NCI-H446 treated with DMSO at 0.1 percent for 48 hours (cell line): ENCODE measurements around the gene DUOXA1.
"Not testable (repeated sequence)": the region's sequence is repeated elsewhere in the genome, so short reads cannot be mapped to it uniquely, and the experiment has no call there.

Experiments used
- DNase-seq: peaks from one replicate; lab custom pipeline; 2025; lab: John Stamatoyannopoulos, UW

The DUOXA1 gene

DNA sequence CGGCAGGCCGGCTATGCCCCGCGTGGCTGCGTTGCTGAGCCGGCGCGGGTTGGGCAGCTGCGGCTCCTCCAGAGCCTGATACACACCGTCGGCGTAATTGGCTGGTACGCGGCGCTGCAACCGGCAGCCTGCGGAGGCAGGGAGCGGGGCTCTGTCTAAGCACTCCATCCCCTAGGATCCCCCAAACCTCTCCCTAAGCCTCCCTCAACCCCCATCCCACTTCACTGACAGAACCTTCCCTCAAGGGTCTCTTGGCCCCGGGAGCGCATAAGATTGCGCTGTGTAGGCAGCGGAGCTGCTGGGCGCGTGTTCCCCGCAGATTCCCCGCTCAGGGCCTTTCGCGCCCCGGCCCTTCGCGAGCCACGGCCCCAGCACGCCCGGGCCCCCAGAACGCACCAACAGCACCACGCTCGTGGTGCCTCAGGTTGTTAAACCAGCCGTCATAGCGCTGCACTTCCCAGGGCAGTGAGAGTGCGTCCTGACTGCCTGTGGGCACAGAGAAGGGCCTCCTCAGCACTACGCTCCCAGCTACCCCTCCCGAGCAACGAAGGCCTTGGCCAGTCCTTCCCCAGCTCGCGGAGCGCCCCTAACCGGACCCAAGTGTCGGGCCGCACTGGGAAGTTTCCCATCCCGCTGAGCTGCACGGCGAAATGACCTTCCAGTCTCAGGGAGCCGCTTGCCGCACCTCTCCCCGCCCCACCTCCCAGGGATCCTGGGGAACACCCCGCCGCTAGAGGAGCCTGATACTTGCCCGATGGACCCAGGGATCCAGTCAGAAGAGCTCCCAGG is 16.9 kb downstream of the DUOXA1 start:
- no peak for DNase-seq

DNA sequence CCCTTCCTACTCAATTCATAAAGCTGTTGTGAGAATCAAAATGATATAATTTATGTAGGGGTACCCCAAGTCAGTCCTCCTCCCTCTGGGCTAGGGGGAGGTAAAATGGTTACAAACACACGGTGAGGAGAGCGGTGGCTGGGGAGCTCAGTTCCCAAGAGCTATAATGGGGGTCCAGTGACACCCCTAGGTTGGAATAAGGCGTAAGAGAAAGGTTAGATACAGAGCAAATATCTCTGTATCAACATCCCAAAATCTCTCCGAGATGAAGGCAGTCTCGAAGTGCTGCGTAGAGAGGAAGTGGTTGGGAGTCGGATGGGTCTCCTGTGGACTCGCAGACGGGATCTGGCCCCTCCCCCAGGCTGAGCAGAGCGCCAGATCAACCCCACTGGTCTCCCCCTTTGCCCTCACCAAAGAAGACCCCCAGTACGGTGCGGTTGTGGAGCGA is 17.5 kb downstream of the DUOXA1 start:
- DNase-seq = no peak

DNA sequence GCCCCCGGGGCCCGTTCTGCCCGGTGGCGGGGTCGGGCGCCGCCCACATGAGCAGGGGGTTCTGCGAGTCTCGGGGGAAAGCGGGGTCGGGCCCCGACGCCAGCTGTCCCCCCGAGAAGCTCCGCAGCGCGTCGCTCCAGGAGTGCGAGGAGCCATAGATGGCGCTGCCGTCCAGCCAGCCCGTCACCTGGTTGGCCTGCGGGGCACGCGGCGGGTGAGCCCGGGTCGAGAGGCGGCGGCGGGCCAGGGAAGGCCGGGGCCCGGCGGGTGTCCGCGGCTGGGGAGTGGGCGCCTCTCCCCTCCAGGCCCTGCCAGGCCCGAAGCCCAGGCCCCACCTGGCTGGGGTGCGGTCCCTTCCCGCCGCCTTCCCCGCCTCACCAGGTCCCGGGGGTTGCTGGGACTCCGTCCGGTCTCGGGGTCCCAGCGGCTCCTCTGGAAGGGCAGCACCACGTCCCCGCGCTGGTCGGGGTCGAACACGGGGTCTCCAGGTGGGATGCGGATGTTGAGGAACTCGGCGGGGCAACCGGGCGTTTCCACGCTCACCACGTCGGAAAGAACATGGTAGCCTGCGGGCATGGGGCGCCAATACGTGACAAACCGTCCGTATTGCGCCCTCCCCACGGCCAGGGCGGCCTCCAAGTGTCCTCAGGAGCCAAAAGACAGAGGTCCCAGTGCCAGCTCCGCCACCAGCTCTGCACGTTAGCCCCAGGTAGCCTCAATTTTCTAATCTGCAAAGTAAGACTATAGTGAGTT is 18.1 kb downstream of the DUOXA1 start:
- DNase-seq = no peak

DNA sequence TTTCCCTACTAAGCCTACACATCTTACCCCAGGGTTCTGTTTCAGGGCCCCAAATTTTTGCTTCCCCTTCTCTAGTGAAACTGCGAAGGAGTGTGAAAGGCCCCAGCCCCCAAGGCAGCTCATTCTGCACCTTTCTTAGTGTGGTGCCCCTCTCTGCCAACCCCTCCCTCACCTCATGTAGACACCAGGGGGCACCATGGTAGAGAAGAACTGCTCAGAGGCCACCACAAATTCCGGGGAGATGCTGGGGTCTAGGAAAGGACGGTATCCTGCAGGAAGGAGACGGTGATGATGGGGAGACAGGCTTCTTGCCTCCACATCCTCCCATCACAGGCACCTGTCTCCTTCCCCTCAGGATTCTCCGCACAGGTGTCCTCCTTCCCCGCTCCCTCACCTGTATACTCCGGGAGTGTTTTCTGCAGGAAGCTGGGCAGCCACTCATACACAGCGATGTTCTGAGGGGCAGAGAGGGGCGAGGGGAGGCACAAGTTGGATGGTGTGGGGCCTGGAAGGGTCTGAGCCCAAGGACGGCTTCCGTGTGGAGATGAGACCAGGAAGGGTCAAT is 19.3 kb downstream of the DUOXA1 start:
- DNase-seq = no peak

DNA sequence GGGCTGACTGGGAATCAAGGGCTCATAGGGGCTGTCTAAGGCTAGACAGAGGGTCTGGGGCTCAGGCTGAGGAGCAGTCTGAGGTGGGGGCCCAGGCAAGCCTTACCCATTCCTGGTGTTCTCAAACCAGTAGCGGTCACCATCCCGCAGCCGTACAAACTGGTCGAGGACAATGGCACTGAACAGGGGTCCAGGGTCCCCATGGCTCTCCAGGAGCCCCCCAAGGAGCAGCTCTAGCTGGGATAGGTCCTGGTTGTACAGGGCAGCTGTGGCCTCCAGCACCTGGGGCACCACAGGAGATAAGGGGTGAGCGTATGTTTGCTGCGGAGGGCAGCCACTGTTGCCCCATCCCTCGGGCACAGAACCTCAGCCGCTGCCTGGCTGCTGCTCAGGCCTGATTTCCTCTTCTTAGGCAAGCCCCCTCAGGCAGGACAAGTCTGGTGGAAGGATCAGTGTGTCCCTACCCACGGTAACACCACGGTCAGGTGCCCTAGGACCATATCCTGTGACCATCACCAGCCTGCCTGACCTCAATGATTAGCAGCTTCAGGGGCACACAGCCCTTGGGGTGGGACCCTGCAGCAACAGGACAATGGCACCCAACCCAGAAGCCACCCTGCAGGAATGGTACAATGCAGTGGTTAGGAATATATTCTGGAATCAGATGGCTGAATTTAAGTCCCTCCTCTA is 21.6 kb downstream of the DUOXA1 start:
- DNase-seq = no peak

DNA sequence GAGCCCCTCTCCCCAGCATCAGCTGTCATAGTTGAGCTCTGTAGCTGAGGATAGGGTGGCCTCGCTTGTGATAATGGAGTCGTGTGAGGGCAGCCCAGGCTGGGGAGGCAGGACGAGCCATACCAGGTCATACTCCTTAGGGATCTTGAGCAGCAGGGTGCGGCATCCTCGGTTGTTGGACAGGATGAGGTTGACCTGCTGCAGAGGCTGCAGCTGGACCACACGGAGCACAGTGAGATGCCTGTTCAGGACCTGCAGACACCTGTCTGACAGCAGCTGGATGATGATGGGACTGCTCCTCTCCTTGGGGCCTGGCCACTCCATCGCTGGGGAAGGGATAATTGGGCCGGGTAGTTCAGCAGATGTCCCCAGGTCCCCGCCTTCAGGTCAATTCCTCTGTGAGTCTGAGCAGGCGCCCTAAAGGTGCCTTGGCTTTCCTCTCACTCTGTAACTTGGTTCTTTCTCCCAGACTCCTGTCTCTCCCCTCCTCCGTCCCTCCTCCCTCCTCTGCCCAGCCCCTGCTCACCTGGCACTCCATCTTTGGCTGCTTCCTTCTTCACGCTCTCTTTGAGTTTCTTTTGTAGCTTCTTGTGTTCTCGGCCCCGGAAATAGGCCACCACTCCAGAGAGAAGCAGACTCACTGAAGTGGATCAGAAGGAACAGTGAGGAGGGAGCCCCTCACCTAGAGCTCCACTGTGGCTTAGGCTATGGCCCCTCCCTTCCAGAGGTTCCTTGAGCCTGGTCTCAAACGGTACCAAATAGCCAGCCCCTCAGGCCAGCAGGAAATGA is 23.5 kb downstream of the DUOXA1 start:
- DNase-seq = no peak

DNA sequence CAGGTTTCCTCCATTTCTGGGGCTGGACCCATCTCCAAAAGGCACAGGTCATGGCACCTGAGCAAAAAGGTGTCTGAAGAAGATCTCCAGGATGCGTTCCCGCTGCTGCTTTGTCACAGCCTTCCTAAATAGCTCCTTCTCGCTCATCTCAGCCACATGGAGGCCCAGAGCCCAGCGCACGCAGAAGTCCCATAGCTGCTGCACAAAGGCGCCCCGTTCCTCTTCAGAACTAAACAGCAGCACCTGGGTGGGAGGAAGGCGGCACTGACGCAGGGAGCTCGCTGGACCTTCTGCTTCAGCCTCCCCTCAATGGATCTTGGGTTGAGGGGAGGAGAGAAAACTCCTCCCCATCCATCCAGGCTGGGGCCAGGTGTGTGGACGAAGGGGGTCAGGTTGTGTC is 24.1 kb downstream of the DUOXA1 start:
- no peak for DNase-seq

DNA sequence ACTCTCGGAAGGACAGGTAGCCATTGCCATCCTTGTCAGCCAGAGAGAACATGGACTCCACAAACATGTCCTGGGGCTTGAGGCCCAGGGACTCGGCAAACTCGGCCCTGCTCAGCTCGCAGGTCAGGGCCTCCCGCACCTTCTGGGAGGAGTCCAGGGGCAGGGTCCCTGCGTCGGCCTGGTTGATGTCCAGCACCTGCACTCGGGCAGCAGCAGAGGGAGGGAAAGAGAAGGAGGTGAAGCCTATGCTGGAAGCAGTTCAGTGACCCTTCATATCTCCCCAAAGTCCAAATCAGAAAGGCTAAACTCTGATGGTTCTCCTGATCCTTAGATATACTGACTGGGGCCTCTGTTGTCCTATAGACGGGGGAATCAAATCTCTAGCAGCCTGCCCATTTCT is 25.5 kb downstream of the DUOXA1 start:
- not testable (repeated sequence) for DNase-seq

DNA sequence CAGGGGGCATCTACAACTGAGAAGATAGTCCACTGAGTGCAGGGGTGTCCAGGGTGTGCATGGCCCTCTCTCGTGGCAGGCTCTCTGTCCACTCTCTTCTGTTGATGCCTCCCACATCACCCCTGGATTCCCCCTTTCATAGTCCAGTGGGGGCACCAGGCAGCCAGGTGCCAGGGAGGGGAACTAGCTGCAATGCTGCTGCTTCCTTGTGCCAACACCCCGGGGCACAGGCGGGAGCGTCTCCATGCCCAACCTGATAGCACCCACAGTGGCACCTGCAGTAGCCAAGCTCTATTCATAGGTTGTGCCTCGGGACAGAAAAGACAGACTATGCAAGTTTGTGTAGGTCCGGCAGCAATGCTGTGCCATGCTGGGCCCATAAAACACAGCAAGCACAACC is 27.5 kb downstream of the DUOXA1 start:
- no peak for DNase-seq

DNA sequence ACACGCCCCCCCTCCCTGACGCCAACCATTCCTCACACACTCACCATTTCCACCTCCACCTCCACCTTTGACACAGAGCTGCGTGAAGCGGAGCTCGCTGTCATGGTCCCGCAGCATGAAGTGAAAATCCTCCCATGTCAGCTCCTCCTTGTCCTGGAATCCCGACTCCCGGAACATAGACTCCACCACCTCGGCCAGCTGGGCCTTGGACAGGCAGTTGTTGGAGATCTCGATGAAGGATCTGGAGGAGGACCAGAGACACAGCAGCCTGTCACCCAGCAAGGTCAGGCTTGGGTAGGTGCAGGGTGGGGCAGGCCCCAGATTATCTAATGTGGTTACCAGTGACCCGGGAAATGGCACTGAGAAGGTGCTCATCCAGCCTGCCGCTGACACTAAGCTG is 27.9 kb downstream of the DUOXA1 start:
- no peak for DNase-seq

DNA sequence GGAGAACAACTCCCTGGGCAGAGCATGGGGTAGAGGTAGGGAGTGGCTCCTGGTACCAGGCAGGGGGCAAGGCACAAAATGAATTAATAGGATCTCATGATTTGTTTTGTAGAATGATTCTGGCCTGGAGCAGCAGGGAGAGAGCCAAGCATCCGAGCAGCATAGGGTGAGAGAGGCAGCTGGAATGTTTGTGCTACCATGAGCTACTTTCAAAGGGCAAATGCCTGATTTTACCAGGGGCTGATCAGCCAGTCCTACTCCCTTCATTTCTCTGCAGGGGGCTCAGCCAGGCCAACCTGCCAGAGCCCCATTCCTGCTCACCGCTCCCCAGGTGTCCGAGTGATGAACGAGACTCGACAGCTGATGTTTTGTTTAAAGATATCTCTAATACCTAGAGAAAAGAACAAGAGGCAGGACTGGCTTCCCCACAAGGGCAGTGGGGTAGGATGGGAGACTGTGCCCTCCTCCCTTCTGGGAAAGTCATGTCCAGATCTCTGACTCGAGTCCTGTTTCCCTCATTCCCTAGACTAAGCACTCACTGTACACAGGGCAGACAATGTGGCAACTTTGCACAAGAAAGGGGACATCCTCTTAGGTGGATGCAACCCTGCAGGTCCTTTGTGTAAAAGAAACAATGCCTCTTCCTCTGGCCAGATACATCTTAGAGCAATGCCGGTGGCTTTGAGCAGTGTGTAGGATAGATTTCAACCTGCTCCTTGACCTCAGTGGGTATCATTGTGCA is 28.6 kb downstream of the DUOXA1 start:
- no peak for DNase-seq

DNA sequence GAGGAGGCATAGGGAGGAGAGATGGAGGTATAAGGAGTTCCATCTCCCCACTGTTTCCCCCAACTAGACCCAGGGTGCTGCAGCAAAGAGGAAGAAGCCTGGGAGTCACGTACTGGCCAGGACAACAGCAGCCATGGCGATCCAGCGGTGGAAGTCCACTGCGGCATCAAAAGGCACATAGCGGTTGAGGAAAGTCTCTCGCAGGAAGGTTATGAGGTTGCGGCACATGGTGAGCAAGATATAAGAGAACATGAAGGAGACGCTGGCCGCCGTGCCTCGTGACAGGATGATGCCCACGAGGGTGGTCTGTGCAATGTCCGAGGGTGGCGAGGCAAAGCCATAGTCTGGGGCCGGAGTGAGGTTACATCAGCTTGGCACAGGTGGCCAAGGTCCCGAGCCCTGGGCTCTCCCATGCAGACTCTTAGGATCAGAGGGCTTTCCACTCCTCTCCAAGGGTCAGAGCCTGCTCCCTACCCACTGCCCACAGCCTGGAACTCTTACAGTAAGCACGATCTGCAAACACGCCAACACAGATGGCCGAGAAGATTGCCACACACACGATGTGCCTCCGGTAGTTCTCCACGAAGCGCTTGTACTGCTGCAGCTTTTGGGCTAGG is 30.0 kb downstream of the DUOXA1 start:
- no peak for DNase-seq

DNA sequence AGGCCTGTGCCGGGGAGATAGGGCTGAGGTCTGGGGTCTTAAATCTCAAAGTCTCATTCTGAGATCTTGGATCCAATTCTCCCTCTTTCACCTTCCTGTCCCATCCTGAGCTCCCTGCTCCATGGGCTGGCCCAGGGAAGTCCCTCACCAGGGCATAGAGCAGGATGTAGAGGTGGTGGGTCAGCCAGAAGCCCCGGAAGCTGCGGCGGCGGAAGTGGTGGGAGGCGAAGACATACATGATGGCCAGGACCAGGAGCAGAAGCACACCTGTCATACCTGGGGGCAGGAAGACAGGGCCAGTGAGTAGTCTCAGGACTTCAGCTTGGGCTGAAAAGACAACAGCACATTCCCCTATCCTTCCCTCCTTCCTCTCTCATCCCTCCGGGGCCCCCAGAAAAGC is 32.2 kb downstream of the DUOXA1 start:
- no peak for DNase-seq

DNA sequence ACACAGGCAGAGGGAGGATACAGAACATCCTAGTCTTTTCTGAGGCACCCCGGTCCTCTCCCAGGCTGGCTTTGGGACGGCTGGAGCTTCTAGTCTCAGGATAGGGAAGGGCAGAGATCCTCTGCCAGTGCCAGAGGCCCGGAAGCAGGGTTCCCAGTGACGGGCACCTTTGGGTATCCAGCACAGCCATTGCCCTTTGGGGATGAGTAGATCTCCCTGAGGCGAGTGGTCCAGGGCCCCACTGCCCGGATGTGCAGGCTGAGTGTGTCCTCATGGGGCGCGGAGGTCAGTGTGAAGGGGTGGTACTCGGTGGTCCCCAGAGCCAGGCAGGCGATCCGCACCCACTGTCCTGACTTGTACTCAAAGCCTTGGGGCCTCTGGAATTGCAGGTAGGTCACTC is 34.0 kb downstream of the DUOXA1 start:
- DNase-seq = no peak

DNA sequence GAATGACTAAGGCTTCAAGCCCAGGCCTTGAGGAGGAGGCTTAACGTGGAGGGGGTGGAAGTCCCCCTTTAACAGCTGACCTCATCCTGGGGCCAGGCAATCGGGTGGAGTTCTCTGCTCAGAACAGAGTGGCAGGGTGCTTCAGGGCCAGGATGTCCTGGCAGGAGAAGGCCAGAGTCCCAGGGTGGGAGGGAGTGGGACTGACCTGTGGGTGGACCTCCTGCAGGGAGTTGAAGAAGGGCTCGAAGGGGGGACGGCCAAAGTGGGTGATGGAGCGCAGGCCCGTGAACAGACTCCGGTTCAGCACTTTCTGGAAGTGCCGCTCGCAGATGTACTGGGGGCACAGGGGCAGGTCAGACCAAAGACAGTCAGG is 35.3 kb downstream of the DUOXA1 start:
- no peak for DNase-seq

DNA sequence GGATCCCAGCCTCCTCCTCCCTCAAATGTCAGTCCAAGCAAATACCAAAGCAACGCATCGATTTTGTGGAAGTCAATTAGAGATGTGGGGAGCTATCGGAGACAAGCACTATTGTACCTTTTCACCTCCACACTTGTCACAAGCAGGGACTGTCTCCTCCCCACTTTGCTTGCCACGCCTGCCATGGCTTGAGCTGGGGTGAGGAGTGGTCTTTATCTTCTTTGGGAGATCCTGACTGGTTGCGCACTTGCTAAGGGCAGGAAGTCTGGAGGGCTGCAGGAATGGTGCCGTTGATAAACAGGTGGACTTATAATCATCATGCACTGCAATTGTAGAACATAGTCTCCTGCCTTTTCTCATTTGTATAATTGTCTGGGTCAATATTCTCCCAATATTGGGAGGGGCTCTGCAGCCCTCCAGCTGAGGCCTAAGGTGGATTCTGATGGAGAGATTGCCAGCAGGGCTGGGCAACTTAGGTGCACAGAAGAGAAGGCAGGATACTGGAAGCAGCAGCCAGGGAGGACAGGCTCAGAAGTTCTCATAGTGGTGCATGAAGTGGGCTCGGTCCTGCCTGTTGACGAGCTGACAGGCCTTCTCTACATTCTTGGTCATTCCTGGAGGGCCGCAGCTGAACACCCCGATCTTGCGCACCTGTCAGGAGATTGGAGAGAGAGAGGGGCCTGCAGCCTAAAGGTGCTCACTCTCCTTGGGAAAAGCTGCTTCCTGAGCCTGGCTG is 35.9 kb downstream of the DUOXA1 start:
- DNase-seq = no peak

DNA sequence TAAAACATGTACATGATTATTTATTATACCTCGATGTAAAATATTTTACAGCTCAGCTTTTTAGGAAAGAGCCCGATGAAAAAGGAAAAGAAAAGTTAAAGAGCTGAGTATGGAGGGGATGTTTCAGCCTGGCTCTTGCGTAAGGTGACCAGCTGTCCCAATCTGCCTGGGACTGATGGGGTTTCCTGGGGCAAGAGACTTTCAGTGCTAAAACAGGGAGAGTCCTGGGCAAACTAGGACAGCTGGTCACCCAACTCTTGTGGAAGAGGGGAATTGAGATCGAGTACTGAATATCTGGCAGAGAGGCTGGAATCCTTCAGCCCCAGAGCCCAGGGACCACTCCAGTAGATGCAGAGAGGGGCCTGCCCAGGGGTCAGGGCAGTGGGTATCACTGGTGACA is 36.7 kb downstream of the DUOXA1 start:
- DNase-seq = no peak

DNA sequence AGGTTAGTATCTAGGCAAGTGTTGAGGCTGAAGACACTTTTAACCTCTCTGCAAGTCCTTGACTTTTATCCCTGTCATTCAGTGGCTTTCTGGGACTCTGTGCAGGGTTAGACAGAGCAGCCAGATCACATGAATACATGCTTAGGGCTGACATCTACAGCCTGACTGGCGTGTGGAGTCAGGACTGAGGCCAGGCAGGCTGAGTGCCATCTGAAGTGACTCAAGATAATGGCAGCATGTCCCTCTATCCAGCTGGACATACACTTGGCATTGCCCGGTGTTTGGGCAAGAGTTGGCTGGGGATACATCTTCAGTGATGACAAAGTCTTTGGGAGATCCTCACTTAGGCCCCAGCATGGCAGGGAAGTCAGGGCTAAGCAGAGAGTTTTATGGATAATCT is 38.1 kb downstream of the DUOXA1 start:
- no peak for DNase-seq

DNA sequence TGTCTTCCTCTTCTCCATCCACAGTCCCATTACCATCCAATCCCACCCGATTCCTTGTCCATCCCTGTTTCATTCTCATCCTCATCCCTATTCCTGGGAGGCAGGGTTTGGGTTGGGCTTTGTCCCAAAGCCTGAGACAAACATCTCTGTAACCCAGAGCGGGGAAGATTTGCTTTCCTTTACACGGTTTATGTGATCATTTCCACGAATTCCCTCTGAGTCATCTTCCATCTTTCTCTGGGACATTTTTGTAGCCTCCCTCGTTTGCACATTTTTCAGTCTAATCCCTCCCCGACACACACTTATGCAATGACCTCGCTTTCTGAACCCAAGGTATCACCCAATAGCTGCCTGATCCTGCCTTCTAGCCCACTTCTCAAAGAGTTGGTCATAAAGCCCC is 38.5 kb downstream of the DUOXA1 start:
- DNase-seq = no peak
